DOHH2 (cell line): ENCODE results near the gene SOD3.

ENCODE experiments used
- H3F3A ChIP-seq: fragments of 200-600 bp; sonication (generic), shearing (Covaris generic); 2 replicates; pipeline ENCODE4 v1.6.0; 2016; ENCODE audit warnings: antibody characterized with exemption, mild to moderate bottlenecking; ENCODE audit not compliant: control insufficient read depth, insufficient read depth
- H3K27ac ChIP-seq: fragments of 200-600 bp; sonication (generic); 2 replicates; pipeline ENCODE4 v1.5.1; 2014; ENCODE audit warnings: low read depth, mild to moderate bottlenecking, low read length, moderate library complexity
- H3K27me3 ChIP-seq: fragments of 200-600 bp; sonication (generic); 2 replicates; pipeline ENCODE4 v1.6.1; 2014; ENCODE audit warnings: mild to moderate bottlenecking, low read length, mixed read lengths; ENCODE audit not compliant: control insufficient read depth
- H3K36me3 ChIP-seq: fragments of 200-600 bp; sonication (generic); 2 replicates; pipeline ENCODE4 v1.6.1; 2014; ENCODE audit warnings: mild to moderate bottlenecking, low read length, moderate library complexity, mixed read lengths; ENCODE audit not compliant: control insufficient read depth
- H3K4me1 ChIP-seq: fragments of 200-600 bp; sonication (generic); 2 replicates; pipeline ENCODE4 v1.6.1; 2014; ENCODE audit warnings: mild to moderate bottlenecking, low read length, mixed read lengths; ENCODE audit not compliant: control insufficient read depth
- H3K4me2 ChIP-seq: fragments of 200-600 bp; sonication (generic); 2 replicates; pipeline ENCODE4 v1.6.0; 2014; ENCODE audit warnings: mild to moderate bottlenecking, low read length, moderate library complexity
- H3K4me3 ChIP-seq: fragments of 200-600 bp; sonication (generic); 2 replicates; pipeline ENCODE4 v1.5.1; 2014; ENCODE audit warnings: mild to moderate bottlenecking, low read length, mixed read lengths
- H3K79me2 ChIP-seq: fragments of 200-600 bp; sonication (generic); 2 replicates; pipeline ENCODE4 v1.6.1; 2014; ENCODE audit warnings: mild to moderate bottlenecking, low read length, mixed read lengths; ENCODE audit not compliant: control insufficient read depth
- H3K9me2 ChIP-seq: fragments of 200-600 bp; sonication (generic); replicated peaks from 2 replicates; pipeline ENCODE4 v1.6.1; 2014; ENCODE audit warnings: mild to moderate bottlenecking, low read length, mixed read lengths; ENCODE audit not compliant: control insufficient read depth
- H3K9me3 ChIP-seq: fragments of 200-600 bp; sonication (generic); 2 replicates; pipeline ENCODE4 v1.6.1; 2014; ENCODE audit warnings: antibody characterized with exemption, low read length, mixed read lengths; ENCODE audit not compliant: control insufficient read depth, insufficient read depth
- H4K20me1 ChIP-seq: fragments of 200-600 bp; sonication (generic); 2 replicates; pipeline ENCODE4 v1.6.0; 2014; ENCODE audit warnings: low read depth, mild to moderate bottlenecking, antibody characterized with exemption, low read length, moderate library complexity; ENCODE audit not compliant: control insufficient read depth, insufficient read depth
- CTCF ChIP-seq: fragments of 200-600 bp; sonication (generic); IDR thresholded peaks from one replicate; pipeline ENCODE4 v1.5.1; 2014; ENCODE audit warnings: antibody characterized with exemption, mild to moderate bottlenecking, low read depth, low read length; ENCODE audit not compliant: poor library complexity, severe bottlenecking
- EZH2phosphoT487 ChIP-seq: fragments of 200-600 bp; sonication (generic); IDR thresholded peaks from 2 replicates; pipeline ENCODE4 v1.6.1; 2017; ENCODE audit warnings: borderline replicate concordance, mild to moderate bottlenecking, antibody characterized with exemption, low read length, moderate library complexity, mixed read lengths

The SOD3 gene

DNA sequence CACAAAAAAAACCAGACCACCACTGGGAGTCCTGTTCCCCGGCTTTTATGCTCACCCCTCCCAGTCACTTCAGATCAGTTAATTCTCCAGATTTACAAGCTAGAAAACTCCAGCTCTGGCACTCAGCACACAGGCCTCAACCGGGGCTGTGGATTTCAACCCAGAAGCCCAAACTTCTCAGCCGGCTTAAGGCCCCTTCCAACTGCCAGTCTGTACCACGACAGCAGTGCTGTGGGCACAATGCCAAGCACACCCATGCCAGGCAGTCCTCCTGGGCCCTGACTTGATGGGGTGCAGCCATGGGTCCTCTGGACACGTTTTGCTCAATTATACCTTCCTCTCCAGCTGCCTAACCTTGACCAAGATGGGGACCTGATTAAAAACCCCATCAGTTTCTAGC lies 12.2 kb downstream of the SOD3 start:
- Histone ChIP-seq H3K4me2 (no peak overlapping the region), H3K36me3 (no peaks in the 10 kb centered on the region), H3K79me2 (no peaks in the 10 kb centered on the region), H3K4me1 (no peaks in the 10 kb centered on the region), H3K4me3 (no peak overlapping the region), H3K27ac (no peak overlapping the region), H4K20me1 (no peaks in the 10 kb centered on the region), H3F3A (no peaks in the 10 kb centered on the region), H3K27me3 (no peaks in the 10 kb centered on the region), H3K9me2 (no peaks in the 10 kb centered on the region; the same call in 1 of the 2 replicates), H3K9me3 (no peaks in the 10 kb centered on the region)
- TF ChIP-seq EZH2phosphoT487, result no peak
- no peak for TF ChIP-seq CTCF

DNA sequence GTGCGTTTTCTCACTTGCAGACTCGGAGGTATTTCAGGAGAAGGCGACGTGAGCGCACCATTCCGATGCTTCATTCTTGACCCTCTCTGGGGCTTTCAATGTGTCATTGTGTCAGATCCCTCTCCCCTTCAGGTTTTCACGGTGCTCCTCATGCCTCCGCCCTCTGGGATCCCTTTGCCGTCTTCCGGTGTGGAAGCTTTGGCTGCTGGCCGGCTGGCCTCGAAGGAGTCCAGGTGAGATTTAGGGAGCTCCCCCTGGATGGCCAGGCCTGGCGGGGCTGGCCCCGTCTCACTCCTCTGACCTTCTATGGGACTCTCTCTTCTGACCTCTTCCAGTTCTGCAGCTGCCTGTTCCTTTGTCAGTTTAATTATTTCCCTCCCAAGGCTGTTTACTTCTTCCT lies 12.9 kb downstream of the SOD3 start:
- Histone ChIP-seq H4K20me1 (no peaks in the 10 kb centered on the region), H3F3A (no peaks in the 10 kb centered on the region), H3K4me1 (no peaks in the 10 kb centered on the region), H3K27me3 (no peaks in the 10 kb centered on the region), H3K4me2 (no peak overlapping the region), H3K79me2 (no peaks in the 10 kb centered on the region), H3K27ac (no peak overlapping the region), H3K36me3 (no peaks in the 10 kb centered on the region), H3K4me3 (no peak overlapping the region), H3K9me3 (no peaks in the 10 kb centered on the region), H3K9me2 (no peaks in the 10 kb centered on the region; the same call in 1 of the 2 replicates)
- no peak for TF ChIP-seq EZH2phosphoT487
- TF ChIP-seq CTCF, result no peak

DNA sequence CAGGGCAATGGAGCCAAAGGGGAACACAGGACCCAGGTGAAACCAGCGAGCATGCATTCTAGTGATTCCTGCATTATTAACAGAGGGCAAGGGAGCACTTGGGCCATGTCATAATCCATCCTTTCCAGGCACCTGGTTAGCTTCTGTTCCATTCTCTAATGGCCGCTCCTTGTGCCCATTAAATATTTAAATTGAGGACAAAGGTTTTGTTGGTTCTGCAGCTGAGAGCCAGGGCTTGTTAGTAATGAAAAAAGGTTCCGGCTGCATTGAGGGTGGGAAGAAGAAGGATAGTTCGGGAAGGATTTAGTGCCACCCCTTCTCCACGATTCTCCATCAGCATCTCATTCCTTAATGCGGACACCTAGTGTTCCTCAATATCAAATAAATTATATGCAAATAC lies 13.6 kb downstream of the SOD3 start:
- no peak overlapping the region for H3K4me2 ChIP-seq
- no peaks in the 10 kb centered on the region for H3K9me3 ChIP-seq
- no peak overlapping the region for H3K4me3 ChIP-seq
- H3K9me2 ChIP-seq, result no peaks in the 10 kb centered on the region; the same call in 1 of the 2 replicates
- H4K20me1 ChIP-seq, result no peaks in the 10 kb centered on the region
- H3K27ac ChIP-seq, result no peak overlapping the region
- no peaks in the 10 kb centered on the region for H3K36me3 ChIP-seq
- H3F3A ChIP-seq, result no peaks in the 10 kb centered on the region
- TF ChIP-seq EZH2phosphoT487, result no peak
- no peaks in the 10 kb centered on the region for H3K4me1 ChIP-seq
- H3K79me2 ChIP-seq, result no peaks in the 10 kb centered on the region
- no peaks in the 10 kb centered on the region for H3K27me3 ChIP-seq

DNA sequence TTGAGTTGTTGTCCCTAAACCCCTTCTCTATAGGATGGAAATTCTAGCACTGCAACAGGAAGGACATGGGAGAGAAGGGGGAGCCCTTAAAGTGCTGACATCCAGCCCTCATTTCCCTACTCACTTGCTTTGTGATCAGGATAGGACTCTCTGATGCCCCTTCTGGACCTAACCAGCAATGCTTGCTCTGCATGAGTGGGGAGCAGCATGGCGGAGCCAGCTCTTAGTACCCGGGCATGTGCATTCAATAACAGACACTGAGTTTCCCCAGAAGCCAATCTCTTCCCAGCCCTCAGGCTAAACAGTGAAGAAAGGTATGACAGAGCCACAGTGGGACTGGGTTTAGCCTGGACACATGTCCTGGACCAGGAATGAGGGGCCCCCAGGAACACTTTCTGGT lies 14.0 kb downstream of the SOD3 start:
- H3K4me1 ChIP-seq, result no peaks in the 10 kb centered on the region
- no peaks in the 10 kb centered on the region for H3K79me2 ChIP-seq
- no peaks in the 10 kb centered on the region; the same call in 1 of the 2 replicates for H3K9me2 ChIP-seq
- H3F3A ChIP-seq, result no peaks in the 10 kb centered on the region
- H3K9me3 ChIP-seq, result no peaks in the 10 kb centered on the region
- H3K4me2 ChIP-seq, result no peak overlapping the region
- no peaks in the 10 kb centered on the region for H3K36me3 ChIP-seq
- no peaks in the 10 kb centered on the region for H4K20me1 ChIP-seq
- H3K27me3 ChIP-seq, result no peaks in the 10 kb centered on the region
- no peak for TF ChIP-seq CTCF
- no peak for TF ChIP-seq EZH2phosphoT487
- no peak overlapping the region for H3K4me3 ChIP-seq
- no peak overlapping the region for H3K27ac ChIP-seq
